Keratinocyte (primary cell): ENCODE results near the gene CHRM1. TPM values are rescaled to one million over a fixed set of nuclear protein-coding genes. Genes with fewer than 3 reads are reported as not detected.

ENCODE experiments used
- DNase-seq: peaks from one replicate; pipeline ENCODE4 v3.0.0-alpha.2; 2011; ENCODE audit warnings: low read depth, missing footprints, low spot score
- FAIRE-seq: peaks from 2 replicates; lab custom pipeline; 2011; peaks lifted over from hg19 to GRCh38; lab: Jason Lieb, UNC
- H2AFZ ChIP-seq: 2 replicates; pipeline ENCODE4 v1.6.0; 2012; ENCODE audit warnings: low read length, control low read depth, inconsistent platforms; ENCODE audit not compliant: control insufficient read depth
- H3K27ac ChIP-seq: 2 replicates; pipeline ENCODE4 v1.5.1; 2011; ENCODE audit warnings: low read length; ENCODE audit not compliant: control insufficient read depth, insufficient read depth
- H3K27me3 ChIP-seq: 3 replicates; pipeline ENCODE4 v1.6.0; 2011; ENCODE audit warnings: low read length; ENCODE audit not compliant: control insufficient read depth, insufficient read depth; ENCODE audit errors: extremely low read depth
- H3K36me3 ChIP-seq, 2 experiments: 2 replicates in 1 of 2; 3 replicates in 1 of 2; pipeline ENCODE4 v1.5.1; 2011; ENCODE audit warnings: low read length in 2 of 2, mild to moderate bottlenecking in 1 of 2; ENCODE audit not compliant: control insufficient read depth in 2 of 2, insufficient read depth in 2 of 2; ENCODE audit errors: extremely low read depth in 1 of 2
- H3K4me1 ChIP-seq: 3 replicates; pipeline ENCODE4 v1.5.1; 2011; ENCODE audit warnings: low read length; ENCODE audit not compliant: control insufficient read depth, insufficient read depth; ENCODE audit errors: extremely low read depth
- H3K4me2 ChIP-seq: 3 replicates; pipeline ENCODE4 v1.6.0; 2011; ENCODE audit warnings: low read depth, low read length; ENCODE audit not compliant: control insufficient read depth, insufficient read depth; ENCODE audit errors: extremely low read depth
- H3K4me3 ChIP-seq, 3 experiments: fragments of 200-600 bp in 1 of 3; sonication (generic) in 1 of 3; 2 replicates in 2 of 3; 3 replicates in 1 of 3; pipeline ENCODE4 v1.5.1; 2011 to 2016; ENCODE audit warnings: low read length in 3 of 3, mild to moderate bottlenecking in 3 of 3, control low read depth in 2 of 3, inconsistent platforms in 1 of 3, low read depth in 1 of 3, mixed read lengths in 1 of 3, mixed run types in 1 of 3, moderate library complexity in 1 of 3; ENCODE audit not compliant: control insufficient read depth in 2 of 3, insufficient read depth in 2 of 3; ENCODE audit errors: extremely low read depth in 1 of 3
- H3K79me2 ChIP-seq: 2 replicates; pipeline ENCODE4 v1.6.0; 2012; ENCODE audit warnings: low read length; ENCODE audit not compliant: control insufficient read depth, insufficient read depth
- H3K9ac ChIP-seq: 3 replicates; pipeline ENCODE4 v1.6.0; 2011; ENCODE audit warnings: low read length; ENCODE audit not compliant: control insufficient read depth, insufficient read depth; ENCODE audit errors: extremely low read depth
- H3K9me1 ChIP-seq: 3 replicates; pipeline ENCODE4 v1.6.0; 2011; ENCODE audit warnings: low read length; ENCODE audit not compliant: control insufficient read depth, insufficient read depth; ENCODE audit errors: extremely low read depth
- H3K9me3 ChIP-seq: 2 replicates; pipeline ENCODE4 v1.5.1; 2012; ENCODE audit warnings: low read depth, low read length; ENCODE audit not compliant: control insufficient read depth
- H4K20me1 ChIP-seq: 3 replicates; pipeline ENCODE4 v1.6.0; 2011; ENCODE audit warnings: low read length; ENCODE audit not compliant: control insufficient read depth, insufficient read depth; ENCODE audit errors: extremely low read depth
- CTCF ChIP-seq, 3 experiments: IDR thresholded peaks in 1 of 3; conservative IDR thresholded peaks in 1 of 3; optimal IDR thresholded peaks in 1 of 3; 2 replicates in 2 of 3; 3 replicates in 1 of 3; pipeline versions ENCODE3 to v1.5.1; 2011; ENCODE audit warnings: low read length in 3 of 3, mild to moderate bottlenecking in 3 of 3, moderate library complexity in 2 of 3, control low read depth in 1 of 3, inconsistent platforms in 1 of 3; ENCODE audit not compliant: insufficient read depth in 2 of 3; ENCODE audit errors: extremely low read depth in 1 of 3
- EZH2 ChIP-seq: IDR thresholded peaks from one replicate; pipeline ENCODE4 v1.6.1; 2012; ENCODE audit warnings: inconsistent platforms, mild to moderate bottlenecking, low read length, moderate library complexity
- dilution Hi-C: fragments of 300-500 bp; cut with MboI; formaldehyde crosslinking; loops from one replicate; pipeline ENCODE4 v1.7.0; 2020; ENCODE audit warnings: low sequenced_read_pairs; ENCODE audit not compliant: extremely low pct_ligation_motif_present
- polyA plus RNA-seq, 5 experiments: library from polyadenylated mRNA; depleted of rRNA in 3 of 5; stranded (reverse) in 3 of 5; stranded (forward) in 1 of 5; unstranded in 1 of 5; fragments of >200 nt; gene quantifications; 1 replicate in 1 of 5; 2 replicates in 3 of 5; 3 replicates in 1 of 5; pipeline versions ENCODE4 v1.2.1 to v1.2.3, GENCODE V29; 2011 to 2012; ENCODE audit warnings: missing spikeins in 2 of 5, low read depth in 1 of 5, low replicate concordance in 1 of 5

The CHRM1 gene
- polyA plus RNA-seq, 1 donor (not counting 4 experiments of a cell fraction or from before 2014, with no cell fraction given), result not detected

- DNase-seq (no peak), FAIRE-seq (no peak)
- Histone ChIP-seq H2AFZ (no peak overlapping the region), H3K9me1 (no peaks in the 10 kb centered on the region), H3K9ac (no peak overlapping the region), H3K4me3 (no peak overlapping the region), H3K9me3 (no peaks in the 10 kb centered on the region), H3K27ac (no peak overlapping the region), H4K20me1 (no peaks in the 10 kb centered on the region), H3K27me3 (peaks cover 56% of the 10 kb centered on the region), H3K4me1 (peaks cover 7% of the 10 kb centered on the region), H3K79me2 (no peaks in the 10 kb centered on the region), H3K4me2 (no peak overlapping the region), H3K36me3 (no peaks in the 10 kb centered on the region)
- dilution Hi-C loops, result no loop called here
- TF ChIP-seq EZH2 (no peak), CTCF (optimal IDR thresholded peaks at IDR 0.05 in 1 of 3, IDR thresholded peaks at IDR 0.05 in 1 of 3, conservative IDR thresholded peaks at IDR 0.05 in 1 of 3; ENCODE audit: extremely low read depth in 1 of 3, insufficient read depth in 2 of 3, low read length in 3 of 3) (no peak)
These were observed 6.8 kb upstream of the CHRM1 start for GRCh38 chr11:62928011-62928410.

GRCh38 chr11:62926680-62927455, 5.7 kb upstream of the CHRM1 start:
- DNase-seq (no peak), FAIRE-seq (no peak)
- Histone ChIP-seq H3K27me3 (peaks cover 68% of the 10 kb centered on the region), H3K4me3 (no peak overlapping the region), H3K4me1 (peaks cover 12% of the 10 kb centered on the region), H3K9me3 (no peaks in the 10 kb centered on the region), H3K9me1 (no peaks in the 10 kb centered on the region), H3K4me2 (no peak overlapping the region), H3K36me3 (no peaks in the 10 kb centered on the region), H4K20me1 (no peaks in the 10 kb centered on the region), H3K9ac (no peak overlapping the region), H3K79me2 (no peaks in the 10 kb centered on the region), H2AFZ (no peak overlapping the region), H3K27ac (no peak overlapping the region)
- dilution Hi-C loops, result no loop called here
- TF ChIP-seq EZH2 (no peak), CTCF (optimal IDR thresholded peaks at IDR 0.05 in 1 of 3, IDR thresholded peaks at IDR 0.05 in 1 of 3, conservative IDR thresholded peaks at IDR 0.05 in 1 of 3; ENCODE audit: extremely low read depth in 1 of 3, insufficient read depth in 2 of 3, low read length in 3 of 3) (no peak)
